NCI-H345 treated with DMSO at 0.1 percent for 48 hours (cell line): ENCODE data around the gene FRAT2.

Source experiments
- DNase-seq: peaks from one replicate; lab custom pipeline; 2025; ENCODE audit not compliant: unreplicated experiment; lab: John Stamatoyannopoulos, UW

FRAT2 gene

GRCh38 chr10:97334370-97335175, at the start of gene FRAT2:
FRAT2 (minus strand) TSS chr10:97334729; CDS start chr10:97334572, 157 bp downstream.
- peak; percentile 50 for DNase-seq

- DNase-seq: no peak
Observed at GRCh38 chr10:97384156-97384555, 49.6 kb upstream of the FRAT2 start.

GRCh38 chr10:97383159-97383558, 48.6 kb upstream of the FRAT2 start:
- no peak for DNase-seq

GRCh38 chr10:97381626-97382025, 47.1 kb upstream of the FRAT2 start:
- DNase-seq: no peak

- DNase-seq: no peak
Observed at GRCh38 chr10:97380516-97380915, 46.0 kb upstream of the FRAT2 start.

GRCh38 chr10:97378933-97379921, 44.7 kb upstream of the FRAT2 start:
- DNase-seq: no peak

- no peak for DNase-seq
Observed at GRCh38 chr10:97376413-97376812, 41.9 kb upstream of the FRAT2 start.

- DNase-seq: no peak
Observed at GRCh38 chr10:97373456-97373855, 38.9 kb upstream of the FRAT2 start.

GRCh38 chr10:97372233-97372875, 37.8 kb upstream of the FRAT2 start:
- DNase-seq: no peak

- DNase-seq: no peak
Observed at GRCh38 chr10:97371696-97372095, 37.2 kb upstream of the FRAT2 start.

GRCh38 chr10:97367126-97367649, 32.7 kb upstream of the FRAT2 start:
- DNase-seq: no peak

GRCh38 chr10:97366572-97366971, 32.0 kb upstream of the FRAT2 start:
- DNase-seq: no peak

- DNase-seq: no peak
Observed at GRCh38 chr10:97365761-97366351, 31.3 kb upstream of the FRAT2 start.

GRCh38 chr10:97363071-97363470, 28.5 kb upstream of the FRAT2 start:
- DNase-seq: no peak

GRCh38 chr10:97362310-97363033, 27.9 kb upstream of the FRAT2 start:
- DNase-seq: no peak

GRCh38 chr10:97361537-97361901, 27.0 kb upstream of the FRAT2 start:
- no peak for DNase-seq

GRCh38 chr10:97360705-97361536, 26.4 kb upstream of the FRAT2 start:
- DNase-seq: no peak

- no peak for DNase-seq
Observed at GRCh38 chr10:97358781-97359180, 24.3 kb upstream of the FRAT2 start.

GRCh38 chr10:97358349-97358748, 23.8 kb upstream of the FRAT2 start:
- no peak for DNase-seq
